Keratinocyte (primary cell): ENCODE data around the gene GZMM. TPM values are rescaled to one million over a fixed set of nuclear protein-coding genes. Genes with fewer than 3 reads are reported as not detected.

ENCODE experiments used
- DNase-seq: peaks from one replicate; pipeline ENCODE4 v3.0.0-alpha.2; 2011; ENCODE audit warnings: low read depth, missing footprints, low spot score
- FAIRE-seq: peaks from 2 replicates; lab custom pipeline; 2011; peaks lifted over from hg19 to GRCh38; lab: Jason Lieb, UNC
- H2AFZ ChIP-seq: 2 replicates; pipeline ENCODE4 v1.6.0; 2012; ENCODE audit warnings: low read length, control low read depth, inconsistent platforms; ENCODE audit not compliant: control insufficient read depth
- H3K27ac ChIP-seq: 2 replicates; pipeline ENCODE4 v1.5.1; 2011; ENCODE audit warnings: low read length; ENCODE audit not compliant: control insufficient read depth, insufficient read depth
- H3K27me3 ChIP-seq: 3 replicates; pipeline ENCODE4 v1.6.0; 2011; ENCODE audit warnings: low read length; ENCODE audit not compliant: control insufficient read depth, insufficient read depth; ENCODE audit errors: extremely low read depth
- H3K36me3 ChIP-seq, 2 experiments: 2 replicates in 1 of 2; 3 replicates in 1 of 2; pipeline ENCODE4 v1.5.1; 2011; ENCODE audit warnings: low read length in 2 of 2, mild to moderate bottlenecking in 1 of 2; ENCODE audit not compliant: control insufficient read depth in 2 of 2, insufficient read depth in 2 of 2; ENCODE audit errors: extremely low read depth in 1 of 2
- H3K4me1 ChIP-seq: 3 replicates; pipeline ENCODE4 v1.5.1; 2011; ENCODE audit warnings: low read length; ENCODE audit not compliant: control insufficient read depth, insufficient read depth; ENCODE audit errors: extremely low read depth
- H3K4me2 ChIP-seq: 3 replicates; pipeline ENCODE4 v1.6.0; 2011; ENCODE audit warnings: low read depth, low read length; ENCODE audit not compliant: control insufficient read depth, insufficient read depth; ENCODE audit errors: extremely low read depth
- H3K4me3 ChIP-seq, 3 experiments: fragments of 200-600 bp in 1 of 3; sonication (generic) in 1 of 3; 2 replicates in 2 of 3; 3 replicates in 1 of 3; pipeline ENCODE4 v1.5.1; 2011 to 2016; ENCODE audit warnings: low read length in 3 of 3, mild to moderate bottlenecking in 3 of 3, control low read depth in 2 of 3, inconsistent platforms in 1 of 3, low read depth in 1 of 3, mixed read lengths in 1 of 3, mixed run types in 1 of 3, moderate library complexity in 1 of 3; ENCODE audit not compliant: control insufficient read depth in 2 of 3, insufficient read depth in 2 of 3; ENCODE audit errors: extremely low read depth in 1 of 3
- H3K79me2 ChIP-seq: 2 replicates; pipeline ENCODE4 v1.6.0; 2012; ENCODE audit warnings: low read length; ENCODE audit not compliant: control insufficient read depth, insufficient read depth
- H3K9ac ChIP-seq: 3 replicates; pipeline ENCODE4 v1.6.0; 2011; ENCODE audit warnings: low read length; ENCODE audit not compliant: control insufficient read depth, insufficient read depth; ENCODE audit errors: extremely low read depth
- H3K9me1 ChIP-seq: 3 replicates; pipeline ENCODE4 v1.6.0; 2011; ENCODE audit warnings: low read length; ENCODE audit not compliant: control insufficient read depth, insufficient read depth; ENCODE audit errors: extremely low read depth
- H3K9me3 ChIP-seq: 2 replicates; pipeline ENCODE4 v1.5.1; 2012; ENCODE audit warnings: low read depth, low read length; ENCODE audit not compliant: control insufficient read depth
- H4K20me1 ChIP-seq: 3 replicates; pipeline ENCODE4 v1.6.0; 2011; ENCODE audit warnings: low read length; ENCODE audit not compliant: control insufficient read depth, insufficient read depth; ENCODE audit errors: extremely low read depth
- EZH2 ChIP-seq: IDR thresholded peaks from one replicate; pipeline ENCODE4 v1.6.1; 2012; ENCODE audit warnings: inconsistent platforms, mild to moderate bottlenecking, low read length, moderate library complexity
- dilution Hi-C: fragments of 300-500 bp; cut with MboI; formaldehyde crosslinking; loops from one replicate; pipeline ENCODE4 v1.7.0; 2020; ENCODE audit warnings: low sequenced_read_pairs; ENCODE audit not compliant: extremely low pct_ligation_motif_present
- polyA plus RNA-seq, 5 experiments: library from polyadenylated mRNA; depleted of rRNA in 3 of 5; stranded (reverse) in 3 of 5; stranded (forward) in 1 of 5; unstranded in 1 of 5; fragments of >200 nt; gene quantifications; 1 replicate in 1 of 5; 2 replicates in 3 of 5; 3 replicates in 1 of 5; pipeline versions ENCODE4 v1.2.1 to v1.2.3, GENCODE V29; 2011 to 2012; ENCODE audit warnings: missing spikeins in 2 of 5, low read depth in 1 of 5, low replicate concordance in 1 of 5
- TF ChIP-seq, protein P1 (sequence below), 3 experiments: IDR thresholded peaks in 1 of 3; conservative IDR thresholded peaks in 1 of 3; optimal IDR thresholded peaks in 1 of 3; 2 replicates in 2 of 3; 3 replicates in 1 of 3; pipeline versions ENCODE3 to v1.5.1; 2011; ENCODE audit warnings: low read length in 3 of 3, mild to moderate bottlenecking in 3 of 3, moderate library complexity in 2 of 3, control low read depth in 1 of 3, inconsistent platforms in 1 of 3; ENCODE audit not compliant: insufficient read depth in 2 of 3; ENCODE audit errors: extremely low read depth in 1 of 3

The GZMM gene
- polyA plus RNA-seq, 1 donor (not counting 4 experiments of a cell fraction or from before 2014, with no cell fraction given) = not detected

DNA sequence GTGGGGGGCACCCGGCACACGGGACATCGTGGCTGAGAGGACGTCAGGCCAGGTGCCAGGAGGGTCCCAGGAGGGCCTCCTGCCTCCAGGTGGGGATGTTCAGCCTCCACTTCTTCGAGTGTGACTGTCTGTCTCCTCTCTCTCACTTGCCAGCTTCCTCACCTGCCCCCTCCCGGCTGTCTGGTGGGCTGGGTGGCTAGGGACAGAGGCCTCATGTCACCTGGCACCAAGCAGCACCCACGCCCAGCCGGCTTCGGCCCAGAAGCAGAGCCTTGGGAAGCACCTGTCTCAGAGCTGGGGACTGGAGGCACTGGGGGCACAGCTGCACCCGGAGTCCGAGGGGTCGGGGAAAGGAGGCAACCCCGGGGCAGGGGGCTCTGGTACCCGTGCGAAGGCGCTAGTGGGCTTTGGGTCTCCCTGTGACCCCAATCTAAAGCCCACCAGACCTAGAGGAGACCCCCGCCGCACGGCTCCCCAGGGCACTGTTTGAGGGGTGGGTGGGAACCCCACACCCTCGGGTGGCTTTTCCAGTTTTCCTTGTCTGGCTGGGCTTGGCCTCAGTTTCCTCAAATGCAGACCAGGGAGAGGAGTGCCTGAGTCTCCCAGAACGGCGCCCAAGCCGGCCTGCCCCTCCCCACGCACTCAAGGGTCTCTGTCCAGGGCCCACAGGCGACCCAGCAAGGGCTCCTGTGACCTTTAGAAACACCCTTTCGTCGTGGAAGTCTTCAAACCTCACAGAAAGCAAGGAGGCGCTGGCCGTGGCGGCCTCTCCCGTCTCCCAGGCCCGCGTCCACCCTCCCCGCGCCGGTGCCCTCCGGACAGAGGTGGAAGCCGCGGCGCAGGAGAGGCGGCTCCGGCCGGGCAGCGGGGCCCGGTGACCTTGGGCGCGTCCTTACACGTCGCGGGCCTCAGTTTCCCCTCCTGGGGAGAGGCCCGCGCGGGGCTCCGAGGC is 45.2 kb downstream of the GZMM start:
- no peak overlapping the region for H3K27ac ChIP-seq
- no peak overlapping the region for H3K9ac ChIP-seq
- no peaks in the 10 kb centered on the region for H3K36me3 ChIP-seq
- H3K4me3 ChIP-seq = no peak overlapping the region
- peak; percentile 43 for TF ChIP-seq EZH2
- TF ChIP-seq, protein P1, sequence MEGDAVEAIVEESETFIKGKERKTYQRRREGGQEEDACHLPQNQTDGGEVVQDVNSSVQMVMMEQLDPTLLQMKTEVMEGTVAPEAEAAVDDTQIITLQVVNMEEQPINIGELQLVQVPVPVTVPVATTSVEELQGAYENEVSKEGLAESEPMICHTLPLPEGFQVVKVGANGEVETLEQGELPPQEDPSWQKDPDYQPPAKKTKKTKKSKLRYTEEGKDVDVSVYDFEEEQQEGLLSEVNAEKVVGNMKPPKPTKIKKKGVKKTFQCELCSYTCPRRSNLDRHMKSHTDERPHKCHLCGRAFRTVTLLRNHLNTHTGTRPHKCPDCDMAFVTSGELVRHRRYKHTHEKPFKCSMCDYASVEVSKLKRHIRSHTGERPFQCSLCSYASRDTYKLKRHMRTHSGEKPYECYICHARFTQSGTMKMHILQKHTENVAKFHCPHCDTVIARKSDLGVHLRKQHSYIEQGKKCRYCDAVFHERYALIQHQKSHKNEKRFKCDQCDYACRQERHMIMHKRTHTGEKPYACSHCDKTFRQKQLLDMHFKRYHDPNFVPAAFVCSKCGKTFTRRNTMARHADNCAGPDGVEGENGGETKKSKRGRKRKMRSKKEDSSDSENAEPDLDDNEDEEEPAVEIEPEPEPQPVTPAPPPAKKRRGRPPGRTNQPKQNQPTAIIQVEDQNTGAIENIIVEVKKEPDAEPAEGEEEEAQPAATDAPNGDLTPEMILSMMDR (optimal IDR thresholded peaks at IDR 0.05 in 1 of 3, IDR thresholded peaks at IDR 0.05 in 1 of 3, conservative IDR thresholded peaks at IDR 0.05 in 1 of 3; ENCODE audit: extremely low read depth in 1 of 3, insufficient read depth in 2 of 3, low read length in 3 of 3) = peak in 1 of 3 experiments; percentile 25
- peaks cover 8% of the 10 kb centered on the region for H3K4me1 ChIP-seq
- H4K20me1 ChIP-seq = peaks cover 15% of the 10 kb centered on the region
- H2AFZ ChIP-seq = no peak overlapping the region
- H3K9me3 ChIP-seq = no peaks in the 10 kb centered on the region
- peak overlapping the region; percentile 32 for H3K4me2 ChIP-seq
- dilution Hi-C loops = no loop called here
- H3K27me3 ChIP-seq = peaks cover 43% of the 10 kb centered on the region
- no peaks in the 10 kb centered on the region for H3K79me2 ChIP-seq
- FAIRE-seq = no peak
- no peaks in the 10 kb centered on the region for H3K9me1 ChIP-seq
- no peak for DNase-seq

DNA sequence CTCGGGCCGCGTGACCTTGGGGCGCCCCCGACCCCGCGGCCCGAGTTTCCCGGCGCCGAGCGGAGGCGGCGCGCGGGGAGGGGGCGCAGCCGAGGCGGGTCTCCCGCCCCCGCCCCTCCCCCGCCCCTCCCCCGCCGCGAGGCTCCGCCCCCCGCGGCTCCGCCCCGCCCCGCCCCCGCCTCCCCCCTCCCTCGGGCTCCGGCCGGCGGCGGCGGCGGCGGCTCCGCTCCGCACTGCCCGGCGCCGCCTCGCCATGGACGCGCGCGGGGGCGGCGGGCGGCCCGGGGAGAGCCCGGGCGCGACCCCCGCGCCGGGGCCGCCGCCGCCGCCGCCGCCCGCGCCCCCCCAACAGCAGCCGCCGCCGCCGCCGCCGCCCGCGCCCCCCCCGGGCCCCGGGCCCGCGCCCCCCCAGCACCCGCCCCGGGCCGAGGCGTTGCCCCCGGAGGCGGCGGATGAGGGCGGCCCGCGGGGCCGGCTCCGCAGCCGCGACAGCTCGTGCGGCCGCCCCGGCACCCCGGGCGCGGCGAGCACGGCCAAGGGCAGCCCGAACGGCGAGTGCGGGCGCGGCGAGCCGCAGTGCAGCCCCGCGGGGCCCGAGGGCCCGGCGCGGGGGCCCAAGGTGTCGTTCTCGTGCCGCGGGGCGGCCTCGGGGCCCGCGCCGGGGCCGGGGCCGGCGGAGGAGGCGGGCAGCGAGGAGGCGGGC is 46.0 kb downstream of the GZMM start, which contains the start of gene HCN2:
Gene HCN2 (plus strand): TSS at position 189 of the 703 bp plus-strand sequence. CDS start 65 bp downstream, at position 254.
- H3K9ac ChIP-seq = no peak within 1 kb of the TSS

More for the DNA sequence above, 46.0 kb downstream of the GZMM start, which contains the start of gene HCN2:
- Histone ChIP-seq H3K27me3 (peaks cover 48% of the 10 kb centered on the region), H3K36me3 (no peaks in the 10 kb centered on the region), H4K20me1 (peaks cover 11% of the 10 kb centered on the region), H3K4me2 (peak within 1 kb of the TSS; percentile 32), H3K4me3 (no peak within 1 kb of the TSS), H3K79me2 (no peaks in the 10 kb centered on the region), H3K9me1 (no peaks in the 10 kb centered on the region), H3K27ac (no peak within 1 kb of the TSS), H2AFZ (no peak within 1 kb of the TSS), H3K4me1 (peaks cover 8% of the 10 kb centered on the region), H3K9me3 (no peaks in the 10 kb centered on the region)
- no peak for FAIRE-seq
- DNase-seq = no peak
- dilution Hi-C loops = no loop called here
- TF ChIP-seq, protein P1 (optimal IDR thresholded peaks at IDR 0.05 in 1 of 3, IDR thresholded peaks at IDR 0.05 in 1 of 3, conservative IDR thresholded peaks at IDR 0.05 in 1 of 3; ENCODE audit: extremely low read depth in 1 of 3, insufficient read depth in 2 of 3, low read length in 3 of 3) = no peak
- no peak for TF ChIP-seq EZH2
